WI38 (cell line): ENCODE measurements around the gene PRSS56.

Source experiments
- H3K4me3 ChIP-seq: 2 replicates; pipeline ENCODE4 v1.5.1; 2011; ENCODE audit warnings: low read depth, mild to moderate bottlenecking, control low read depth, low read length
- CTCF ChIP-seq: IDR thresholded peaks from 2 replicates; pipeline ENCODE4 v1.5.1; 2012; ENCODE audit warnings: low read depth, mild to moderate bottlenecking, control low read depth, low read length

The PRSS56 gene

GRCh38 chr2:232573771-232574435 is 53.7 kb downstream of the PRSS56 start:
- no peak overlapping the region for H3K4me3 ChIP-seq
- TF ChIP-seq CTCF: no peak

- H3K4me3 ChIP-seq: no peak overlapping the region
- TF ChIP-seq CTCF: no peak
Measured at GRCh38 chr2:232574674-232575403, 54.7 kb downstream of the PRSS56 start.
